Brain pericyte (primary cell): ENCODE data around the gene RCCD1.

ENCODE experiments used
- DNase-seq: peaks from one replicate; pipeline ENCODE4 v3.0.0-alpha.2; 2012; ENCODE audit warnings: low read depth, low spot score

Gene RCCD1

DNA sequence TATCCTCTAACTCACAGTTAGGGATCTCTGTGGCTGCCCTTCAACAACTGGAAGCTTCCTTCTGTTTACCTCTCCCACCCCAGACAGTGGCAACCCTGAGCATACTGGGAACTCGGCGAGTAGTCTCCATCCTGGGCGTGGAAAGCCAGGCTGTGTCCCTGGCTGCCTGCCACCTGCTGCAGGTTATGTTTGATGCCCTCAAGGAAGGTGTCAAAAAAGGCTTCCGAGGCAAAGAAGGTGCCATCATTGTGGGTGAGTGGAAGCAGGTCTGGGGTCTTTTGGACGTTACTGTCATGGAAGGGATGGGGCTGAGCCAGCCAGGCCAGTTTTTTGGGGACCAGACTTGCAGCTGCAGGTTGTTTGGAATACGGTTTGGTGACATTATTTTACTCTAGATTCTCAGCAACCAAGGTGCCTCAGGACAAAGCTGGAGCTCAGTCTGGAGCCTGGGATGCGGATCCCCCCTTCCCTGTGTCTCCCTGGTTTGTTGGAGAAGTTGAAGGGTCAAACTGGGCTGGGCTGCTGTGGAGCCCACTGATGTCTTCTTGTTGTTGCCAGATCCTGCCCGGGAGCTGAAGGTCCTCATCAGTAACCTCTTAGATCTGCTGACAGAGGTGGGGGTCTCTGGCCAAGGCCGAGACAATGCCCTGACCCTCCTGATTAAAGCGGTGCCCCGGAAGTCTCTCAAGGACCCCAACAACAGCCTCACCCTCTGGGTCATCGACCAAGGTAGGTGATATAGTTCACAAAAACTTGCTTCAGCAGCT, 12.1 kb upstream of the RCCD1 start:
- DNase-seq = no peak

GRCh38 chr15:90945091-90945490, 9.6 kb upstream of the RCCD1 start:
- DNase-seq = no peak

- no peak for DNase-seq
Observed at GRCh38 chr15:90946538-90946937, 8.1 kb upstream of the RCCD1 start.

DNA sequence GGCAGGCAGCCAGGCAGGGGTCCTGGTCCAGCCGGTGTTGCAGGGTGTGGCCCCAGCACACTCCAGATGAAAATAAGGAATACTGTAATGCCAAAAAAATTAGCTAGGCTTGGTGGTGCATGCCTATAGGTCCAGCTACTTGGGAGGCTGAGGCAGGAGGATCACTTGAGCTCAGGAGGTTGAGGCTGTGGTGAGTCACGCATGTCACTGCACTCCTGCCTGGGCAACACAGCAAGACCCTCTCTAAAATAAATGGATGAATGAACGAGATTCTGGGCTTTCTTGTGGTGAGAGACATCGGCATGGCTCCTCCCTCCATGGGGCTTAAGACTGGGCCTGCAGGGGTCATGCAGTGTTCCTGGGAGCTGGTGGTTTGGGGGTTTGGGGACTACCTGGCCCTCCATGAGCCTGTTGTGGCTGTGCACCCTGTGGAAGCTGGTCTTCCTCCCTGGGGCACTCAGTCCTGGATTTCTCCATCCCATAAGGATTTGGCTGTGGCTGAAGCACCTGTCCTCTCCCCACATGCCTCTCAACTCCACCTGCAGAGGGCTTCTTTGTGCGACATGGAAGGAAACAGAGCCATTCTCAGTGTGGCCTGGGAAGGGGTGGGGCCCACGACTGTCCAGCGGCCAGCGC, 7.6 kb upstream of the RCCD1 start:
- no peak for DNase-seq

- DNase-seq = no peak
Observed at GRCh38 chr15:90947577-90948357, 6.9 kb upstream of the RCCD1 start.

DNA sequence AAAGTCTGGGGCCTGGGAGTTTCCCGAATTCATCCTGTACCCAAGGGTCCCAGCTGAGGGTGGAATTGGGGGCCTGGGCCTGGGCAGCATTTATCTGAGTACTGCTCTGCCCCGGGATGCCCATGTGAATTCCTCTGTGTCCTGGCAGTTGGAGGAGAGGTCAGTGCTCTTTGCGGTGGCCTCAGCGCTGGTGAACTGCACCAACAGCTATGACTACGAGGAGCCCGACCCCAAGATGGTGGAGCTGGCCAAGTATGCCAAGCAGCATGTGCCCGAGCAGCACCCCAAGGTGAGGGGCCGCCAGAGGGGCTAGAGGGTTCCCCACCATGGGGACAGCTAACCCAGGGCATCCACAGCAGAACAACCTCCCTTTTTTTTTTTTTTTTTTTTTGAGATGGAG, 6.2 kb upstream of the RCCD1 start:
- DNase-seq = no peak

DNA sequence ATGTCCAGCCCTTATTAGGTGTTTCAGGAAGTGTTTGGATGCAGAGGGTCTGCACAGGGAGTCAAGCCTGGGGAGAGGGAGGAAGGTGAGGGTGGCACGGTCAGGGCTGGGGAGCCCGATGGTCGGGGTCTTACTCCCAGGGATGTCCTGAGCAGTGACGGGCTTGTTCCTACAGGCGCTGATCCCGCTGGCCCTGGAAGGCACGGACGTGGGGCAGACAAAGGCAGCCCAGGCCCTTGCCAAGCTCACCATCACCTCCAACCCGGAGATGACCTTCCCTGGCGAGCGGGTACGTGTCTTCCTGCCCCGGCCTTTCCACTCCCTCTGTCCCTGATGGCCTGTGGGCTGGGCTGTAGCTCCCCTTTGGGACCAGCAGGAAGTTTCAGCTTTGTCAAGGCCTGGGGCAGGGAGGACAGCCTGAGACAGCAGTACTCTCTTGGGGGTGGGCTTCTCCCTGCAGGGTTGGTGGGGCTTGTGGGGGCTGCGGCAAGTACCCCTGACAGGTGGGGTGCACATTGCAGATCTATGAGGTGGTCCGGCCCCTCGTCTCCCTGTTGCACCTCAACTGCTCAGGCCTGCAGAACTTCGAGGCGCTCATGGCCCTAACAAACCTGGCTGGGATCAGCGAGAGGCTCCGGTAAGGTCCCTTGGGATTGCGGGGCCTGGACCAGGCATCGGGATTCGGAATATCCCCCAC, 4.6 kb upstream of the RCCD1 start:
- DNase-seq = no peak

GRCh38 chr15:90950676-90951075, 4.0 kb upstream of the RCCD1 start:
- DNase-seq = no peak

GRCh38 chr15:90952901-90953677, 1.6 kb upstream of the RCCD1 start:
- DNase-seq = no peak

GRCh38 chr15:90953947-90954711, 555 bp upstream of the RCCD1 start:
- no peak for DNase-seq

DNA sequence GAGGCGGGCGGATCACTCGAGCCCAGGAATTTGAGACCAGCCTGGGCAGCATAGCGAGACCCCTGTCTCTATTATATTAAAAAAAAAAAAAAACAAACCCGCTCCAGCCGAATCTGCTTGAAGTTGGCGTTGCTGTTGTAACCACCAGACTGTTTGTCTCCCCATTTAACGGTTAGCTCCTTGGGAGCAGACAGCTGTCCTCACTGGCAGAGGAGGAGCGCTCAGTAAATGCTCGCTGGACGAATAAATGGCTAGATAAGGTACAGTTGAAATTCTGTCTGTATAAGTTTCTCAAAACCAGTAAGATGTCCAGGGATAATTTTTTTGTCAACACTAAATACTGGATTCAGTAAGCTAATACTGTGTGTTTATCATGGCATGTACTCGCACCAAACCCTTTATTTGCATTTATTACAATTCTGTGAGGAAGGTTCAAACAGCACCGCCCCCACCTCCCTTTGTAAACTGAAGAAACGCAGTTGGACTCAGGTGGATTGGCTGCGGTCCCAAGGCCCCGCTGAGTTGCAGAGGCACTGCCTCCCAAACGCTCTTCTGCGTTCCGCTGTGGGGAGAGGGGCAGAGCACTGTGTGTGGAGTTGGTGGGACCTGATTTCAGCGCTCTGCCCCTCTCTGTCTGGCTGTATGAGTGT, 1.1 kb downstream of the RCCD1 start:
- DNase-seq = no peak

DNA sequence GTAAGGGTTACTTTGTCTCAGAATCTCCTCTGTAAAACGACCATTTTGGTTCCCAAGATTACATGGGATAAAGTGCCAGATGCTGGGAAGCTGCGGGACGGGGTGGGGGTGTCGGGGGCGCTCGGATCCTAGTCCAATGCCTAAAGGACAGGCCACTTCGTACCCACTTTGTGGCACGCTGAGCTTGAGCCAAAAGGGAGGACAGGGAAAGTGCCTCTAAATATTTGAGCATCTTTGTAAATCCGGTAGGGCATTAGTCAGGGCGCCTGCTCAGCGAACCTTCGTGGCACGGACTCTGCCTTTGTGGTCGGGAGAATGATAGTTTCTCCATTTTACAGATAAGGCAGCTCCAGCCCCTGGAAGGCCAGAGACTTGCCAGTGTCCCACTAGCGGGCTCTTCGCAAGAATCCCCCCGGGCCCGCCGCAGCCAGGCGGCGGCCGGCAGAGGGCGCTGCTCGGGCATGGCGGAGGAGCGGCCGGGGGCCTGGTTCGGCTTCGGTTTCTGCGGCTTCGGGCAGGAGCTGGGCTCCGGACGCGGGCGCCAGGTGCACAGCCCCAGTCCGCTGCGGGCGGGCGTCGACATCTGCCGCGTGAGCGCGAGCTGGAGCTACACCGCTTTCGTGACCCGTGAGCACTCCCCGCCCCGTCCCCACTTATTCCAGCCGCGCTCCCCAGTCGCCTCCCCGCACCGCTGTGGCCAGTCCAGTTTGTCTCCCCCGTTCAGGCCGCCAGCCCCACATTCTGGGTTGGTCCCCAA, 1.8 kb downstream of the RCCD1 start:
- no peak for DNase-seq

DNA sequence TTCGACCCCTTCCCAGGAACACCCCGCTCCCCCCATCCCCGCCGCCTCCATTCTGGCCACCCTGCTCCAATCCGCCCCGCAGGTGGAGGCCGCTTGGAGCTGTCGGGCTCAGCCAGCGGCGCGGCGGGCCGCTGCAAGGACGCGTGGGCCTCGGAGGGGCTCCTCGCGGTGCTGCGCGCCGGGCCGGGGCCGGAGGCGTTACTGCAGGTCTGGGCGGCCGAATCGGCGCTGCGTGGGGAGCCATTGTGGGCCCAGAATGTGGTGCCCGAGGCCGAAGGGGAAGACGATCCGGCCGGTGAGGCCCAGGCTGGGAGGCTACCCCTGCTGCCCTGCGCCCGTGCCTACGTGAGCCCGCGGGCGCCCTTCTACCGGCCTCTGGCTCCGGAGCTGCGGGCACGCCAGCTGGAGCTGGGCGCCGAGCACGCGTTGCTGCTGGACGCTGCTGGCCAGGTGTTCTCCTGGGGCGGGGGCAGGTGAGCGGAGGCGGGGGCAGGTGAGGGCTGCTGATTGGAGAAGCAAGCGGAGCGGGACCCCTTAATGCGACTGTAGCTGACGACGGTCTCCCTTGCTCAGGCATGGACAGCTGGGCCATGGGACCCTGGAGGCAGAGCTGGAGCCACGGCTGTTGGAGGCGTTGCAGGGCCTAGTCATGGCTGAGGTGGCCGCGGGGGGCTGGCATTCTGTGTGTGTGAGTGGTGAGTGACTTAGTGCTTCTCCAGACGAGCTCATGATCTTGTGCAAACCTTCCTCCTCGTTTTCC, 2.5 kb downstream of the RCCD1 start:
- no peak for DNase-seq

DNA sequence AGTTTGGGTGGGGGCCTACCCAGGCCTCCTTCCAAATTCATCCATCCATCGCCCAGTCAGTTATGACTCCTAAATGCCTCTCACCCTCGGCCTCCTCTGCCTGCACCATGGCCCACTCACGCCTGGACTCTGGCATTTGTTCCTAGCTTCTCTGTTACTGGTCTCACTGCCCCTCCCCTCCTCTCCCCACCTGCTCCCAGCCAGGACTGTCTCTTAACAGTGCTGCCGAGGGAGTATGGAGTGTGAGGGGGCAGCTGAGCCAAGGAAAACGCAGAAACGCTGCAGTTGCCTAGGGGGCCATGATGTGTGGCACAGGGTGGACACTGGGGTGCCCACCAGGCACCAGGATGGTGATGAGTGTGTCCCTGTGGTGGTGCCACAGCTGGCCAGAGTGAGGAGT, 3.1 kb downstream of the RCCD1 start:
- DNase-seq = no peak

DNA sequence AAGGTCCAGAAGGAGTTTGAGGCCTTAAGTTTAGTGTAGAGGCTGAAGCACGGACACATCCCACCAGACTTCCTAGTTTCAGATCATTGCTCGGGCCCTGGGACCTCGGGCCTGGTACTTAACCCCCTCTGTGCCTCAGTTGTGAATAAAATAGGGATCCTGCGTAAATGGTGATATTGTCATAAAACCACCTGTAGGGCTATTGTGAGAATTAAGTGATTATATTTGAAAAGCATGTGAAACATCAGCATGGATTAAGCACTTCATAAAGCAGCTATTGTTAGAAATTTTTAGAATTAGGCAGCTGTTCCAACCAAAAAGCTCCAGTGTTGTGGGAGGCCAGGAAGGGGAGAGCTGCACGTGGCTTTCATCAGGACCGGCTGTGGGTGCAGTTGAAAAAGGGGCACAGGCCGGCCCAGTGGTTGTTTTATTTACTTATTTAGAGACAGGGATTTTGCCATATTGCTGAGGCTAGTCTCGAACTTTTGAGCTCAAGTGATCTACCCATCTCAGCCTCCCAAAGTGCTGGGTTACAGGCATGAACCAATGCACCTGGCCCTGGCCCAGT, 4.4 kb downstream of the RCCD1 start:
- no peak for DNase-seq

DNA sequence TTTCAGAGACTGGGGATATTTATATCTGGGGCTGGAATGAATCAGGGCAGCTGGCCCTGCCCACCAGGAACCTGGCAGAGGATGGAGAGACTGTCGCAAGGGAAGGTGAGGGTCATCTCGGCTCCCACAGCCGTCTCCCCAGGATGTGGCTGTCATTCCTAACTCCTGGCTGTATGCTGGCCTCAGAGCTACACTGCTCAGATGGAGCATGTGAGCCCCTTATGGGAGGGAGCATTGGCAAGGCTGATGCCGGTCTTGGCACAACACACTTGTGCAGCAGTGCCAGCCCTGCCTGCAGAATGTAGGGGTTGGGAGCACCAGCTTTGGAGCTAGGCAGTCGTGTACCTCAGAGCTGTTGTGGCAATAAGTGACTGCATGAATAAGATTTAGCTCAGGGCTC, 5.2 kb downstream of the RCCD1 start:
- DNase-seq = no peak

DNA sequence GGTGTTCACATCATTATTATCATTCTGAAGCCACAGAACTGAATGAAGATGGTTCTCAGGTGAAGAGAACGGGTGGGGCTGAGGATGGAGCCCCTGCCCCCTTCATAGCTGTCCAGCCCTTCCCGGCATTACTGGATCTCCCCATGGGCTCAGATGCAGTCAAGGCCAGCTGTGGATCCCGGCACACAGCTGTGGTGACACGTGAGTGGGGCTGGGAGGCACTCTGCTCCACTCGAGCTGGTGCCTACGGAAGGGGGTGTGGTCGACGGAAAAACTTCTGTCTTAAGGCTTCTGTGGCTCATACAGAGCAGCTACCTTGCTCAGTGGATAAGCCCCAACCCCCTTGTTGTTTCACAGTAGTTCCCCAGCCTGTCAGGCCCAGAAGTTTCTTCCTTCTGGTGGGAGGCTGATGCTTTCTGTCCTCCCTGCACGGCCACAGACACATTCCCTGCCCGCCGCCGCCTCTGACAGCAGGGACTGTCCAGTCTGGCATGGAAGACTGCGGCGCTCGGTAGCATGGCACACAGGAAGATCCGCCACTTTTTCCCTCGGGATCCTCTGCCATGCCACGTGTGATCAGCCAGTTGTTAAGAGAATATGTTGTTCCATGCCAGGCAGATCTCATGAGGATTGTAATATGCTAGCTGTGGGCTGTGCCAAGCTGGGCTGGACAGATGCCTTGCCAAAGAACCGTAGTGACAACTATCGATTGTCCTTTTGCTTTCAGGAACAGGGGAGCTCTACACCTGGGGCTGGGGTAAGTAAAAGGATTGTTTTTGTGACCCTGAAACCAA, 5.8 kb downstream of the RCCD1 start:
- DNase-seq = no peak
